GM12878 (cell line): ENCODE results near the gene DDX50. TPM values are rescaled to one million over a fixed set of nuclear protein-coding genes. Genes with fewer than 3 reads are reported as not detected.

Source experiments
- ATAC-seq: fragments of 200-7000 bp; cut with Tn5 transposase; 3 replicates; pipeline ENCODE4 v1.9.1; 2020; ENCODE audit warnings: mild to moderate bottlenecking, moderate library complexity
- BruUV-seq: library from RNA; stranded (reverse); fragments of 400-500 nt; replicated peaks from 2 replicates; lab custom pipeline; 2021; lab: Mats Ljungman, UMichigan
- CTCF ChIA-PET: fragments of 300-600 bp; sonication (Branson Sonifier 250); formaldehyde crosslinking; extraction: SDS; loops from one replicate; lab custom pipeline; 2021; ENCODE audit warnings: inconsistent platforms; lab: Yijun Ruan, JAX
- POLR2A ChIA-PET: fragments of 350-600 bp; formaldehyde crosslinking; extraction: SDS; loops from one replicate; lab custom pipeline; 2021; ENCODE audit warnings: inconsistent platforms; lab: Charles Lee
- RAD21 ChIA-PET: fragments of 300-600 bp; sonication (Branson Sonifier 250); formaldehyde crosslinking; loops from one replicate; lab custom pipeline; 2023; ENCODE audit warnings: antibody characterized with exemption; ENCODE audit not compliant: unreplicated experiment; lab: Charles Lee
- SMC1A ChIA-PET: fragments of 300-600 bp; sonication (Branson Sonifier 250); formaldehyde crosslinking; loops from one replicate; lab custom pipeline; 2023; ENCODE audit not compliant: unreplicated experiment, uncharacterized antibody; lab: Charles Lee
- DNase-seq: peaks from one replicate; pipeline ENCODE4 v3.0.0-alpha.2; 2011; ENCODE audit warnings: low read depth, low spot score
- FAIRE-seq: peaks from 3 replicates; lab custom pipeline; 2011; peaks lifted over from hg19 to GRCh38; lab: Jason Lieb, UNC
- H2AFZ ChIP-seq: 2 replicates; pipeline ENCODE4 v1.6.0; 2011; ENCODE audit warnings: low read depth, low read length, control low read depth; ENCODE audit not compliant: control insufficient read depth
- H3K27ac ChIP-seq: 2 replicates; pipeline ENCODE4 v1.5.1; 2011; ENCODE audit warnings: control low read depth; ENCODE audit not compliant: control insufficient read depth, insufficient read depth
- H3K27me3 ChIP-seq, 2 experiments: replicated peaks in 1 of 2; 2 replicates each; pipeline versions ENCODE4 v1.6.0 to v1.6.1; 2011; ENCODE audit warnings: low read length in 1 of 2; ENCODE audit not compliant: control insufficient read depth in 2 of 2, insufficient read depth in 2 of 2
- H3K36me3 ChIP-seq, 2 experiments: 2 replicates each; pipeline ENCODE4 v1.5.1; 2011; ENCODE audit warnings: low read length in 1 of 2; ENCODE audit not compliant: control insufficient read depth in 2 of 2, insufficient read depth in 2 of 2
- H3K4me1 ChIP-seq: 2 replicates; pipeline ENCODE4 v1.6.1; 2011; ENCODE audit warnings: mild to moderate bottlenecking, low read length, moderate library complexity, mixed read lengths; ENCODE audit not compliant: control insufficient read depth, insufficient read depth
- H3K4me2 ChIP-seq: 2 replicates; pipeline ENCODE4 v1.6.0; 2011; ENCODE audit warnings: control low read depth; ENCODE audit not compliant: control insufficient read depth, insufficient read depth
- H3K4me3 ChIP-seq: fragments of 200-600 bp; sonication (generic); 2 replicates; pipeline ENCODE4 v1.5.1; 2016
- H3K79me2 ChIP-seq: 2 replicates; pipeline ENCODE4 v1.6.0; 2011; ENCODE audit warnings: low read length; ENCODE audit not compliant: control insufficient read depth, insufficient read depth
- H3K9ac ChIP-seq: 2 replicates; pipeline ENCODE4 v1.8.0; 2011; ENCODE audit warnings: low read length, control low read depth, mixed read lengths; ENCODE audit not compliant: control insufficient read depth, insufficient read depth
- H3K9me3 ChIP-seq: replicated peaks from 3 replicates; pipeline ENCODE4 v1.5.1; 2011; ENCODE audit warnings: mild to moderate bottlenecking, low read length; ENCODE audit not compliant: control insufficient read depth, insufficient read depth
- H4K20me1 ChIP-seq: 2 replicates; pipeline ENCODE4 v1.6.0; 2011; ENCODE audit not compliant: control insufficient read depth, insufficient read depth
- EGR1 ChIP-seq, 2 experiments: IDR thresholded peaks; 1 replicate in 1 of 2; 2 replicates in 1 of 2; pipeline ENCODE4 v1.6.1; 2011 to 2012; ENCODE audit warnings: low read depth in 2 of 2, low read length in 2 of 2, borderline replicate concordance in 1 of 2, mild to moderate bottlenecking in 1 of 2, moderate library complexity in 1 of 2
- FOXM1 ChIP-seq: IDR thresholded peaks from 2 replicates; pipeline ENCODE4 v1.6.1; 2012; ENCODE audit warnings: low read depth, mild to moderate bottlenecking, inconsistent platforms, low read length, moderate library complexity
- HDAC2 ChIP-seq: fragments of 200-600 bp; sonication (generic); IDR thresholded peaks from 2 replicates; pipeline ENCODE4 v1.6.1; 2017
- IKZF2 ChIP-seq, 2 experiments: fragments of 450-650 bp; IDR thresholded peaks; 2 replicates each; pipeline ENCODE4 v1.6.1; 2017; ENCODE audit warnings: mild to moderate bottlenecking in 2 of 2, moderate library complexity in 2 of 2
- NBN ChIP-seq: fragments of 450-650 bp; IDR thresholded peaks from 2 replicates; pipeline ENCODE4 v1.6.1; 2016
- PML ChIP-seq: IDR thresholded peaks from 2 replicates; pipeline ENCODE4 v1.6.1; 2012; ENCODE audit warnings: low read length, inconsistent platforms
- SIX5 ChIP-seq: IDR thresholded peaks from 2 replicates; pipeline ENCODE4 v1.6.1; 2011; ENCODE audit warnings: mild to moderate bottlenecking, low read depth, low read length, moderate library complexity; ENCODE audit not compliant: severe bottlenecking
- WGBS: methylation state at CpG from one replicate; pipeline ENCODE4 v1.1.6; 2016; ENCODE audit warnings: low lambda C conversion rate; ENCODE audit not compliant: insufficient replicate concordance, insufficient coverage; ENCODE audit errors: missing lambda C conversion rate; 5-methylcytosine and 5-hydroxymethylcytosine counted together
- in situ Hi-C: fragments of 300-500 bp; cut with MboI; formaldehyde crosslinking; loops from 9 replicates; pipeline ENCODE4 v1.14.3; 2018; ENCODE audit warnings: mixed read lengths
- intact Hi-C: fragments of 100-400 bp; cut with micrococcal nuclease; formaldehyde crosslinking; loops from one replicate; pipeline ENCODE4 v1.14.2; 2022; ENCODE audit not compliant: unreplicated experiment
- polyA plus RNA-seq, 11 experiments: library from polyadenylated mRNA; depleted of rRNA in 4 of 11; unstranded in 6 of 11; stranded (reverse) in 5 of 11; fragments of >200 nt; fragmentation: Nextera tagmentation in 4 of 11; fragmentation: Illumina TruSeq in 1 of 11; extraction: Ambion mirVana in 4 of 11; extraction: Trizol in 1 of 11; gene quantifications; 1 replicate in 1 of 11; 2 replicates in 10 of 11; pipeline versions ENCODE4 v1.2.1 to v1.2.3, GENCODE V29; 2011 to 2016; ENCODE audit warnings: inconsistent platforms in 2 of 11, missing spikeins in 2 of 11, low read depth in 1 of 11
- total RNA-seq, 4 experiments: library from RNA; depleted of rRNA in 3 of 4; stranded (reverse); fragments of >200 nt in 3 of 4; fragmentation: Illumina TruSeq in 1 of 4; extraction: Trizol in 1 of 4; gene quantifications; 2 replicates each; pipeline versions ENCODE4 v1.2.1 to v1.2.3, GENCODE V29; 2013 to 2021
- TF ChIP-seq, protein P1 (sequence below): IDR thresholded peaks from 2 replicates; pipeline ENCODE4 v1.6.1; 2012; ENCODE audit warnings: improper control_type of control experiment, low read depth, low read length; ENCODE audit not compliant: insufficient replicate concordance
- TF ChIP-seq, protein P2 (sequence below): IDR thresholded peaks from 2 replicates; pipeline ENCODE4 v1.6.1; 2011; ENCODE audit warnings: borderline replicate concordance, low read depth, mild to moderate bottlenecking, moderate library complexity, low read length; ENCODE audit not compliant: insufficient read depth, poor library complexity, severe bottlenecking
- TF ChIP-seq, protein P3 (sequence below): fragments of 450-650 bp; IDR thresholded peaks from 2 replicates; pipeline ENCODE4 v1.6.1; 2017; ENCODE audit warnings: mild to moderate bottlenecking, moderate library complexity
- TF ChIP-seq, protein P4 (sequence below): IDR thresholded peaks from 2 replicates; pipeline ENCODE4 v1.6.1; 2012; ENCODE audit warnings: low read length, inconsistent platforms

The DDX50 gene
- total and polyA plus RNA-seq, 10 of the 15 experiments (the other 5 are each of a cell fraction or from before 2014, with no cell fraction given) = 24.9 to 52.0 (median 36.8) TPM

DNA sequence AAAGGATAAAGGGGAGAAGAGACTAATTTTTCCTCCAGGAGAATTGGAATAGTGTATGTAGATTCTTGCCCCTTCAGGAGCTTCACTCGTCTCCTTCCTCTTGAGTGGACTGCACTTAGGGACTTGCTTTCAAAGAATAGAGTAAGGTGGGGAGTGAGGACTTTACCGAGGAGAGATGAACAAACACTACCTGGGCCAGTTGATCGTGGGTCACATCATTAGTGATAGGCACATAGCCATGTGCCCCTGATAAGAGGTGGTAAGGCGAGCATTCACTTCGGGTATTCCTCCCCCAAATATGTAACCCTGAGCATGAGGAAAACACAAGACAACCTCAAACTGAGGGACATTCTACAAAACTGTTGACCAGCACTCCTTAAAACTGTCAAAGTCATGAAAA lies 72.9 kb downstream of the DDX50 start:
- no peak for FAIRE-seq
- H3K4me3 ChIP-seq = no peak overlapping the region
- no peak overlapping the region for H3K27ac ChIP-seq
- ATAC-seq = no peak
- ChIA-PET RAD21 (interaction anchor here (1.2 kb wide), 1 partner anchor 419 kb away, joined by 3 read pairs; no protein-coding TSS in a partner anchor), CTCF (interaction anchor here (1.2 kb wide), 1 partner anchor 11 kb away, joined by 5 read pairs; no protein-coding TSS in a partner anchor), SMC1A (interaction anchor here (0.7 to 2.4 kb wide), 3 partner anchors 11 to 18 kb away, joined by 3 to 6 read pairs (median 4); partner anchors contain the start of gene DDX21), POLR2A (interaction anchor here (0.6 kb wide), 1 partner anchor 225 kb away, joined by 3 read pairs; no protein-coding TSS in a partner anchor)
- BruUV-seq = no TSS peak
- H2AFZ ChIP-seq = no peak overlapping the region
- H3K36me3 ChIP-seq = peaks cover 26 to 59% of the 10 kb centered on the region in 2 experiments
- H3K79me2 ChIP-seq = no peaks in the 10 kb centered on the region; the same call in 1 of the 2 replicates
- no peaks in the 10 kb centered on the region for H3K9me3 ChIP-seq
- in situ Hi-C loops = no loop called here
- WGBS = 76% methylated on average over 5 of the region's 5 CpGs
- intact Hi-C loops = no loop called here
- no peak overlapping the region for H3K9ac ChIP-seq
- H3K4me1 ChIP-seq = no peaks in the 10 kb centered on the region
- no peak for DNase-seq
- no peaks in the 10 kb centered on the region; the same call in 1 of the 2 replicates for H4K20me1 ChIP-seq
- no peaks in the 10 kb centered on the region for H3K27me3 ChIP-seq
- H3K4me2 ChIP-seq = no peak overlapping the region
- TF ChIP-seq, protein P1, sequence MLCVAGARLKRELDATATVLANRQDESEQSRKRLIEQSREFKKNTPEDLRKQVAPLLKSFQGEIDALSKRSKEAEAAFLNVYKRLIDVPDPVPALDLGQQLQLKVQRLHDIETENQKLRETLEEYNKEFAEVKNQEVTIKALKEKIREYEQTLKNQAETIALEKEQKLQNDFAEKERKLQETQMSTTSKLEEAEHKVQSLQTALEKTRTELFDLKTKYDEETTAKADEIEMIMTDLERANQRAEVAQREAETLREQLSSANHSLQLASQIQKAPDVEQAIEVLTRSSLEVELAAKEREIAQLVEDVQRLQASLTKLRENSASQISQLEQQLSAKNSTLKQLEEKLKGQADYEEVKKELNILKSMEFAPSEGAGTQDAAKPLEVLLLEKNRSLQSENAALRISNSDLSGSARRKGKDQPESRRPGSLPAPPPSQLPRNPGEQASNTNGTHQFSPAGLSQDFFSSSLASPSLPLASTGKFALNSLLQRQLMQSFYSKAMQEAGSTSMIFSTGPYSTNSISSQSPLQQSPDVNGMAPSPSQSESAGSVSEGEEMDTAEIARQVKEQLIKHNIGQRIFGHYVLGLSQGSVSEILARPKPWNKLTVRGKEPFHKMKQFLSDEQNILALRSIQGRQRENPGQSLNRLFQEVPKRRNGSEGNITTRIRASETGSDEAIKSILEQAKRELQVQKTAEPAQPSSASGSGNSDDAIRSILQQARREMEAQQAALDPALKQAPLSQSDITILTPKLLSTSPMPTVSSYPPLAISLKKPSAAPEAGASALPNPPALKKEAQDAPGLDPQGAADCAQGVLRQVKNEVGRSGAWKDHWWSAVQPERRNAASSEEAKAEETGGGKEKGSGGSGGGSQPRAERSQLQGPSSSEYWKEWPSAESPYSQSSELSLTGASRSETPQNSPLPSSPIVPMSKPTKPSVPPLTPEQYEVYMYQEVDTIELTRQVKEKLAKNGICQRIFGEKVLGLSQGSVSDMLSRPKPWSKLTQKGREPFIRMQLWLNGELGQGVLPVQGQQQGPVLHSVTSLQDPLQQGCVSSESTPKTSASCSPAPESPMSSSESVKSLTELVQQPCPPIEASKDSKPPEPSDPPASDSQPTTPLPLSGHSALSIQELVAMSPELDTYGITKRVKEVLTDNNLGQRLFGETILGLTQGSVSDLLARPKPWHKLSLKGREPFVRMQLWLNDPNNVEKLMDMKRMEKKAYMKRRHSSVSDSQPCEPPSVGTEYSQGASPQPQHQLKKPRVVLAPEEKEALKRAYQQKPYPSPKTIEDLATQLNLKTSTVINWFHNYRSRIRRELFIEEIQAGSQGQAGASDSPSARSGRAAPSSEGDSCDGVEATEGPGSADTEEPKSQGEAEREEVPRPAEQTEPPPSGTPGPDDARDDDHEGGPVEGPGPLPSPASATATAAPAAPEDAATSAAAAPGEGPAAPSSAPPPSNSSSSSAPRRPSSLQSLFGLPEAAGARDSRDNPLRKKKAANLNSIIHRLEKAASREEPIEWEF = no peak
- TF ChIP-seq HDAC2 (no peak), NBN (no peak), PML (no peak), IKZF2 (IDR thresholded peaks at IDR 0.05) (no peak), SIX5 (no peak), FOXM1 (no peak), EGR1 (IDR thresholded peaks at IDR 0.05; ENCODE audit: borderline replicate concordance in 1 of 2, low read depth in 2 of 2, low read length in 2 of 2) (no peak)
- TF ChIP-seq, protein P2, sequence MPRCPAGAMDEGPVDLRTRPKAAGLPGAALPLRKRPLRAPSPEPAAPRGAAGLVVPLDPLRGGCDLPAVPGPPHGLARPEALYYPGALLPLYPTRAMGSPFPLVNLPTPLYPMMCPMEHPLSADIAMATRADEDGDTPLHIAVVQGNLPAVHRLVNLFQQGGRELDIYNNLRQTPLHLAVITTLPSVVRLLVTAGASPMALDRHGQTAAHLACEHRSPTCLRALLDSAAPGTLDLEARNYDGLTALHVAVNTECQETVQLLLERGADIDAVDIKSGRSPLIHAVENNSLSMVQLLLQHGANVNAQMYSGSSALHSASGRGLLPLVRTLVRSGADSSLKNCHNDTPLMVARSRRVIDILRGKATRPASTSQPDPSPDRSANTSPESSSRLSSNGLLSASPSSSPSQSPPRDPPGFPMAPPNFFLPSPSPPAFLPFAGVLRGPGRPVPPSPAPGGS = no peak
- TF ChIP-seq, protein P3, sequence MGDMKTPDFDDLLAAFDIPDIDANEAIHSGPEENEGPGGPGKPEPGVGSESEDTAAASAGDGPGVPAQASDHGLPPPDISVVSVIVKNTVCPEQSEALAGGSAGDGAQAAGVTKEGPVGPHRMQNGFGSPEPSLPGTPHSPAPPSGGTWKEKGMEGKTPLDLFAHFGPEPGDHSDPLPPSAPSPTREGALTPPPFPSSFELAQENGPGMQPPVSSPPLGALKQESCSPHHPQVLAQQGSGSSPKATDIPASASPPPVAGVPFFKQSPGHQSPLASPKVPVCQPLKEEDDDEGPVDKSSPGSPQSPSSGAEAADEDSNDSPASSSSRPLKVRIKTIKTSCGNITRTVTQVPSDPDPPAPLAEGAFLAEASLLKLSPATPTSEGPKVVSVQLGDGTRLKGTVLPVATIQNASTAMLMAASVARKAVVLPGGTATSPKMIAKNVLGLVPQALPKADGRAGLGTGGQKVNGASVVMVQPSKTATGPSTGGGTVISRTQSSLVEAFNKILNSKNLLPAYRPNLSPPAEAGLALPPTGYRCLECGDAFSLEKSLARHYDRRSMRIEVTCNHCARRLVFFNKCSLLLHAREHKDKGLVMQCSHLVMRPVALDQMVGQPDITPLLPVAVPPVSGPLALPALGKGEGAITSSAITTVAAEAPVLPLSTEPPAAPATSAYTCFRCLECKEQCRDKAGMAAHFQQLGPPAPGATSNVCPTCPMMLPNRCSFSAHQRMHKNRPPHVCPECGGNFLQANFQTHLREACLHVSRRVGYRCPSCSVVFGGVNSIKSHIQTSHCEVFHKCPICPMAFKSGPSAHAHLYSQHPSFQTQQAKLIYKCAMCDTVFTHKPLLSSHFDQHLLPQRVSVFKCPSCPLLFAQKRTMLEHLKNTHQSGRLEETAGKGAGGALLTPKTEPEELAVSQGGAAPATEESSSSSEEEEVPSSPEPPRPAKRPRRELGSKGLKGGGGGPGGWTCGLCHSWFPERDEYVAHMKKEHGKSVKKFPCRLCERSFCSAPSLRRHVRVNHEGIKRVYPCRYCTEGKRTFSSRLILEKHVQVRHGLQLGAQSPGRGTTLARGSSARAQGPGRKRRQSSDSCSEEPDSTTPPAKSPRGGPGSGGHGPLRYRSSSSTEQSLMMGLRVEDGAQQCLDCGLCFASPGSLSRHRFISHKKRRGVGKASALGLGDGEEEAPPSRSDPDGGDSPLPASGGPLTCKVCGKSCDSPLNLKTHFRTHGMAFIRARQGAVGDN = no peak
- TF ChIP-seq, protein P4, sequence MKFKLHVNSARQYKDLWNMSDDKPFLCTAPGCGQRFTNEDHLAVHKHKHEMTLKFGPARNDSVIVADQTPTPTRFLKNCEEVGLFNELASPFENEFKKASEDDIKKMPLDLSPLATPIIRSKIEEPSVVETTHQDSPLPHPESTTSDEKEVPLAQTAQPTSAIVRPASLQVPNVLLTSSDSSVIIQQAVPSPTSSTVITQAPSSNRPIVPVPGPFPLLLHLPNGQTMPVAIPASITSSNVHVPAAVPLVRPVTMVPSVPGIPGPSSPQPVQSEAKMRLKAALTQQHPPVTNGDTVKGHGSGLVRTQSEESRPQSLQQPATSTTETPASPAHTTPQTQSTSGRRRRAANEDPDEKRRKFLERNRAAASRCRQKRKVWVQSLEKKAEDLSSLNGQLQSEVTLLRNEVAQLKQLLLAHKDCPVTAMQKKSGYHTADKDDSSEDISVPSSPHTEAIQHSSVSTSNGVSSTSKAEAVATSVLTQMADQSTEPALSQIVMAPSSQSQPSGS = no peak
